Trophoblast cell (in vitro differentiated cells and primary cell): ENCODE measurements around the gene GPR173.

Experiments used
- DNase-seq, 2 donors: peaks; one replicate each; pipeline ENCODE4 v3.0.0-alpha.2; 2016
- H2AFZ ChIP-seq: 2 replicates; pipeline ENCODE4 v1.6.1; 2013; ENCODE audit warnings: low read length, moderate library complexity, mild to moderate bottlenecking; ENCODE audit not compliant: insufficient read depth, poor library complexity
- H2AK5ac ChIP-seq: 2 replicates; pipeline ENCODE4 v1.6.1; 2013; ENCODE audit warnings: mild to moderate bottlenecking, low read length
- H2BK120ac ChIP-seq: 2 replicates; pipeline ENCODE4 v1.6.1; 2013; ENCODE audit warnings: low read length, mild to moderate bottlenecking, moderate library complexity; ENCODE audit not compliant: insufficient read depth, poor library complexity
- H2BK12ac ChIP-seq: 2 replicates; pipeline ENCODE4 v1.6.1; 2013; ENCODE audit warnings: mild to moderate bottlenecking, low read length, moderate library complexity
- H2BK5ac ChIP-seq: 2 replicates; pipeline ENCODE4 v1.6.1; 2013; ENCODE audit warnings: low read length, low read depth, moderate library complexity, mild to moderate bottlenecking; ENCODE audit not compliant: poor library complexity
- H3K14ac ChIP-seq: 2 replicates; pipeline ENCODE4 v1.6.1; 2013; ENCODE audit warnings: mild to moderate bottlenecking, low read length
- H3K18ac ChIP-seq: 2 replicates; pipeline ENCODE4 v1.6.1; 2013; ENCODE audit warnings: mild to moderate bottlenecking, low read length
- H3K23ac ChIP-seq: 2 replicates; pipeline ENCODE4 v1.6.1; 2013; ENCODE audit warnings: low read length
- H3K27ac ChIP-seq: 2 replicates; pipeline ENCODE4 v1.5.1; 2013; ENCODE audit warnings: low read depth, mild to moderate bottlenecking, inconsistent platforms, low read length, moderate library complexity
- H3K27me3 ChIP-seq: 2 replicates; pipeline ENCODE4 v1.6.1; 2013; ENCODE audit warnings: inconsistent platforms, mild to moderate bottlenecking, low read length, moderate library complexity; ENCODE audit not compliant: insufficient read depth
- H3K36me3 ChIP-seq, 2 experiments: 1 replicate in 1 of 2; 2 replicates in 1 of 2; pipeline ENCODE4 v1.6.1; 2013; ENCODE audit warnings: low read length in 2 of 2, mild to moderate bottlenecking in 2 of 2, moderate library complexity in 1 of 2; ENCODE audit not compliant: insufficient read depth in 2 of 2, control insufficient read depth in 1 of 2
- H3K4ac ChIP-seq: 2 replicates; pipeline ENCODE4 v1.6.1; 2013; ENCODE audit warnings: low read depth, mild to moderate bottlenecking, low read length, moderate library complexity
- H3K4me1 ChIP-seq, 2 experiments: 1 replicate in 1 of 2; 2 replicates in 1 of 2; pipeline ENCODE4 v1.6.1; 2013; ENCODE audit warnings: low read length in 2 of 2, mild to moderate bottlenecking in 2 of 2, moderate library complexity in 1 of 2; ENCODE audit not compliant: insufficient read depth in 2 of 2, control insufficient read depth in 1 of 2
- H3K4me2 ChIP-seq: 2 replicates; pipeline ENCODE4 v1.6.1; 2013; ENCODE audit warnings: inconsistent platforms, mild to moderate bottlenecking, low read length, moderate library complexity
- H3K4me3 ChIP-seq: 2 replicates; pipeline ENCODE4 v1.5.1; 2013; ENCODE audit warnings: mild to moderate bottlenecking, low read depth, low read length, inconsistent platforms
- H3K79me1 ChIP-seq: one replicate; pipeline ENCODE4 v1.6.1; 2013; ENCODE audit warnings: low read length
- H3K79me2 ChIP-seq: 2 replicates; pipeline ENCODE4 v1.6.1; 2013; ENCODE audit warnings: low read length, mild to moderate bottlenecking; ENCODE audit not compliant: control insufficient read depth, insufficient read depth, poor library complexity
- H3K9ac ChIP-seq: 2 replicates; pipeline ENCODE4 v1.6.1; 2013; ENCODE audit warnings: mild to moderate bottlenecking, low read length
- H3K9me3 ChIP-seq: 2 replicates; pipeline ENCODE4 v1.6.1; 2013; ENCODE audit warnings: low read depth, mild to moderate bottlenecking, control low read depth, inconsistent platforms, low read length; ENCODE audit not compliant: insufficient read depth
- H4K12ac ChIP-seq: 2 replicates; pipeline ENCODE4 v1.6.1; 2013; ENCODE audit warnings: low read depth, mild to moderate bottlenecking, low read length, moderate library complexity
- H4K8ac ChIP-seq: 2 replicates; pipeline ENCODE4 v1.6.1; 2013; ENCODE audit warnings: low read depth, mild to moderate bottlenecking, low read length, moderate library complexity
- H4K91ac ChIP-seq: one replicate; pipeline ENCODE4 v1.6.1; 2013; ENCODE audit warnings: low read depth, mild to moderate bottlenecking, low read length, moderate library complexity
- WGBS: extraction: QIAGEN DNeasy Blood & Tissue Kit; methylation state at CpG from one replicate; pipeline ENCODE4 v1.1.7; 2013; ENCODE audit warnings: missing lambda C conversion rate; ENCODE audit not compliant: insufficient read length, insufficient coverage; ENCODE audit errors: extremely low coverage; 5-methylcytosine and 5-hydroxymethylcytosine counted together

The GPR173 gene

DNA sequence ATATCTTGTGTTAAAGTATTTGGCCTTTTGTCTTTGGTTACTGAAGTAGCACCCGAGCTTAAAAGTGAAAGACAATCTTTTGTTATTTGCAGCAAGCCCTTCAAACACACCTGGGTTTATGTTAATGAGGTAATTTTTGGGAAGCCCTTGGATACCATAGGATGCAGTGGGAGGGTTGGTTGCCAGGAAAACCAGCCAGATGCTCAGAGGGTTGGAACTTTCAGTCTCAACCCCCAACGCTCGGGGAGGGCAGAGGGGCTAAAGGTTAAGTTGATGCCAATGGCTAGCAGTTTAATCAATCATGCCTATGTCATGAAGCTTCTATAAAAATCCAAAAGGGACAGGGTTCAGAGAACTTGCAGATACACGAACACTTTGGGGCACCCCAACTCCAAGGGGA, 17.2 kb upstream of the GPR173 start:
- Histone ChIP-seq H3K9me3 (no peaks in the 10 kb centered on the region), H3K4me3 (no peak overlapping the region), H4K12ac (no peak overlapping the region), H3K4ac (no peak overlapping the region), H2BK5ac (no peak overlapping the region), H3K79me1 (no peaks in the 10 kb centered on the region), H3K4me2 (no peak overlapping the region), H4K8ac (no peak overlapping the region), H4K91ac (no peak overlapping the region), H3K18ac (no peak overlapping the region), H3K9ac (no peak overlapping the region), H3K14ac (no peak overlapping the region), H2AFZ (no peak overlapping the region), H3K36me3 (no peaks in the 10 kb centered on the region), H2BK12ac (no peak overlapping the region), H3K23ac (no peak overlapping the region), H2BK120ac (no peak overlapping the region), H3K4me1 (no peaks in the 10 kb centered on the region), H3K79me2 (no peaks in the 10 kb centered on the region), H2AK5ac (no peak overlapping the region), H3K27me3 (no peaks in the 10 kb centered on the region), H3K27ac (no peak overlapping the region)
- no CpG with 5 or more reads among the region's 4 CpGs for WGBS
- no peak for DNase-seq

DNA sequence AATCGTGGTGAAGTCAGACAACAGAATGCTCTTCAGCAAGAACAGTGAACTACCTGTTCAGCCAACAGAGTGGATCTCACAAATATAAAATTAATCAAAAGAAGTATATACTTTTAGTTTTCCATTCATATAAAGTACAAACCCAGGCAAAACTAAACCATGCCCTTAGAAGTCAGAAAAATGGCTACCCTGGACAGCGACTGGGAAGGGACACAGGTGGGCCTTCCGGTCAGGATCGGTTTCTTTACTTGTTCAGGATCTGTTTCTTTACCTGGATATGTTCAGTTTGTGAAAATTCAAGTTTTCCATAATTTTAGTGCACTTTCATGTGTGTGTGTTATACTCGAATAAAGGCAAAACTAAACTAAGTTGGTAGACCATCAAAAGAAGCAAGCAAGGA, 12.4 kb upstream of the GPR173 start:
- Histone ChIP-seq H4K12ac (no peak overlapping the region), H3K23ac (no peak overlapping the region), H3K27me3 (no peaks in the 10 kb centered on the region), H3K9ac (no peak overlapping the region), H3K9me3 (no peaks in the 10 kb centered on the region), H2AFZ (no peak overlapping the region), H3K4me1 (no peaks in the 10 kb centered on the region), H3K79me2 (no peaks in the 10 kb centered on the region), H2AK5ac (no peak overlapping the region), H2BK120ac (no peak overlapping the region), H3K14ac (no peak overlapping the region), H3K18ac (no peak overlapping the region), H3K79me1 (no peaks in the 10 kb centered on the region), H2BK12ac (no peak overlapping the region), H3K27ac (no peak overlapping the region), H2BK5ac (no peak overlapping the region), H3K36me3 (no peaks in the 10 kb centered on the region), H3K4ac (no peak overlapping the region), H4K91ac (no peak overlapping the region), H3K4me2 (no peak overlapping the region), H3K4me3 (no peak overlapping the region), H4K8ac (no peak overlapping the region)
- DNase-seq = no peak
- no CpG with 5 or more reads among the region's 5 CpGs for WGBS

DNA sequence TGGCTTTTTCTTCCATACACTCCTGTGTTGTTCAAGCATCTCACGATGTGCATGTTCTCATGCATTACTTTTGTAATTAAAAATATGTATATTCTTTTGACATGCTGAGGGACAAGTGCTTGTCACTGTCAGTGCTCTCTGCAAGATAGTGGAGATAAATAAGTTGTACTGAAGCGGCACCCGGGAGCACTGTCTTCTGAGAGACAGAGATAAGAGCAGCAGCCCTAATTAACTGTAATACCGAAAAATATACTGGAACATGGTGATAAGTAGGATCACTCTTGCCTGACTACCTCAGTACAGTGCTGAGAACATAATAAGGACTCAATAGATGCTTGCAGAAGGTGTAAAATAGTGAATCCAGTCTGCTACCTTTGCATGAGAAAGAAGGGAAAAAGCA, 9.4 kb upstream of the GPR173 start:
- Histone ChIP-seq H3K4me3 (no peak overlapping the region), H3K4me2 (no peak overlapping the region), H2BK12ac (no peak overlapping the region), H3K27me3 (no peaks in the 10 kb centered on the region), H2BK120ac (no peak overlapping the region), H3K27ac (no peak overlapping the region), H4K12ac (no peak overlapping the region), H3K14ac (no peak overlapping the region), H3K36me3 (no peaks in the 10 kb centered on the region), H2AFZ (no peak overlapping the region), H4K8ac (no peak overlapping the region), H3K4ac (no peak overlapping the region), H3K9ac (no peak overlapping the region), H3K18ac (no peak overlapping the region), H3K79me2 (no peaks in the 10 kb centered on the region), H4K91ac (no peak overlapping the region), H3K23ac (no peak overlapping the region), H3K4me1 (no peaks in the 10 kb centered on the region), H2AK5ac (no peak overlapping the region), H3K79me1 (no peaks in the 10 kb centered on the region), H2BK5ac (no peak overlapping the region), H3K9me3 (no peaks in the 10 kb centered on the region)
- WGBS = no CpG with 5 or more reads among the region's 4 CpGs
- no peak for DNase-seq

DNA sequence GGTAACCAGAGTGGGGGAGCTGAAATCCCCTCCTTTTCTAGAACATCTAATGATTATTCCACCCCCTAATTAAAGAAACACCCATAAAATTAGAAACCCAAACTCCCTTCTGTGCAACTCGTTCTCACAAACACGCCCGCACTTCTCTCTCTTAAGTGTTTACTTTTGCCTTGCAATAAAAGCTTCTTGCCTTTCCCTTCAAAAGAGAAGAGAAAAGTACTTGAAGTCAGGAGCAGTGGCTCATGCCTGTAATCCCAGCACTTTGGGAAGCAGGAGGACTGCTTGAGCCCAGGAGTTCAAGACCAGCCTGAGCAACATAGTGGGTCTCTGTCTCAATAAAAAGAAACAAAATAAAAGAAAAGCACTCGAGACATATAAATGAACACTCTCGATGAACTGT, 3.6 kb upstream of the GPR173 start:
- Histone ChIP-seq H4K8ac (no peak overlapping the region), H4K12ac (no peak overlapping the region), H3K27me3 (no peaks in the 10 kb centered on the region), H2AFZ (no peak overlapping the region), H3K4me2 (no peak overlapping the region), H3K79me2 (no peaks in the 10 kb centered on the region), H3K23ac (no peak overlapping the region), H3K18ac (no peak overlapping the region), H2BK120ac (no peak overlapping the region), H3K4ac (no peak overlapping the region), H3K14ac (no peak overlapping the region), H3K4me3 (no peak overlapping the region), H3K9ac (no peak overlapping the region), H4K91ac (no peak overlapping the region), H3K79me1 (no peaks in the 10 kb centered on the region), H2AK5ac (no peak overlapping the region), H3K9me3 (no peaks in the 10 kb centered on the region), H3K27ac (no peak overlapping the region), H2BK12ac (no peak overlapping the region), H3K36me3 (no peaks in the 10 kb centered on the region), H2BK5ac (no peak overlapping the region), H3K4me1 (no peaks in the 10 kb centered on the region)
- no peak for DNase-seq
- no CpG with 5 or more reads among the region's 5 CpGs for WGBS
